NCI-H69 (cell line): ENCODE measurements around the gene LRRC38.
"Not testable (repeated sequence)": the region's sequence is repeated elsewhere in the genome, so short reads cannot be mapped to it uniquely, and the experiment has no call there.

Experiments used
- DNase-seq: peaks from one replicate; lab custom pipeline; 2025; lab: John Stamatoyannopoulos, UW

LRRC38 gene

GRCh38 chr1:13513895-13514546 lies at the start of gene LRRC38:
Gene LRRC38 (minus strand): TSS chr1:13514003. CDS start chr1:13513593, 410 bp downstream.
- DNase-seq, result no peak

- not testable (repeated sequence) for DNase-seq
These were observed 49.2 kb upstream of the LRRC38 start for GRCh38 chr1:13562981-13563380.

- DNase-seq, result no peak
These were observed 46.7 kb upstream of the LRRC38 start for GRCh38 chr1:13560541-13560940.

GRCh38 chr1:13556224-13556764 lies 42.5 kb upstream of the LRRC38 start:
- peak; percentile 45 for DNase-seq

GRCh38 chr1:13554798-13555197 lies 41.0 kb upstream of the LRRC38 start:
- no peak for DNase-seq

- no peak for DNase-seq
These were observed 36.9 kb upstream of the LRRC38 start for GRCh38 chr1:13550663-13551062.

- DNase-seq, result no peak
These were observed 35.7 kb upstream of the LRRC38 start for GRCh38 chr1:13549521-13549920.

- DNase-seq, result no peak
These were observed 35.2 kb upstream of the LRRC38 start for GRCh38 chr1:13549021-13549420.

- no peak for DNase-seq
These were observed 34.5 kb upstream of the LRRC38 start for GRCh38 chr1:13548281-13548680.

GRCh38 chr1:13546791-13547190 lies 33.0 kb upstream of the LRRC38 start:
- no peak for DNase-seq

- no peak for DNase-seq
These were observed 30.4 kb upstream of the LRRC38 start for GRCh38 chr1:13544221-13544556.

- DNase-seq, result no peak
These were observed 29.8 kb upstream of the LRRC38 start for GRCh38 chr1:13543451-13544220.

GRCh38 chr1:13541435-13542215 lies 27.8 kb upstream of the LRRC38 start:
- no peak for DNase-seq

GRCh38 chr1:13540866-13541265 lies 27.1 kb upstream of the LRRC38 start:
- DNase-seq, result no peak

- DNase-seq, result no peak
These were observed 25.9 kb upstream of the LRRC38 start for GRCh38 chr1:13539683-13540082.

- DNase-seq, result no peak
These were observed 25.0 kb upstream of the LRRC38 start for GRCh38 chr1:13538832-13539231.

GRCh38 chr1:13536571-13536970 lies 22.8 kb upstream of the LRRC38 start:
- DNase-seq, result no peak

- DNase-seq, result no peak
These were observed 21.4 kb upstream of the LRRC38 start for GRCh38 chr1:13535227-13535626.

- no peak for DNase-seq
These were observed 14.5 kb upstream of the LRRC38 start for GRCh38 chr1:13528320-13528719.

- no peak for DNase-seq
These were observed 10.1 kb upstream of the LRRC38 start for GRCh38 chr1:13523780-13524477.

GRCh38 chr1:13520985-13521384 lies 7.2 kb upstream of the LRRC38 start:
- DNase-seq, result no peak

- DNase-seq, result no peak
These were observed 3.5 kb upstream of the LRRC38 start for GRCh38 chr1:13517193-13517812.
